HG03045 (cell line): Measurements from ENCODE around the gene GTPBP1.

Experiments
- ATAC-seq: cut with Tn5 transposase; IDR thresholded peaks from one replicate; pipeline ENCODE4 v1.9.1; 2021; ENCODE audit warnings: mild to moderate bottlenecking, moderate library complexity; ENCODE audit not compliant: unreplicated experiment

Gene GTPBP1

GRCh38 chr22:38700789-38701628, 4.7 kb upstream of the GTPBP1 start, which contains the start of gene JOSD1:
JOSD1 (minus strand) TSS chr22:38700943; CDS start chr22:38699987, 956 bp downstream.
- ATAC-seq, result peak; percentile 40

GRCh38 chr22:38704654-38705234, 1.0 kb upstream of the GTPBP1 start:
- no peak for ATAC-seq

- ATAC-seq, result peak; percentile 16
These were observed 557 bp downstream of the GTPBP1 start for GRCh38 chr22:38706101-38706900.

- no peak for ATAC-seq
These were observed 1.1 kb downstream of the GTPBP1 start for GRCh38 chr22:38706901-38707195.

- no peak for ATAC-seq
These were observed 1.6 kb downstream of the GTPBP1 start for GRCh38 chr22:38707346-38707745.

- no peak for ATAC-seq
These were observed 2.2 kb downstream of the GTPBP1 start for GRCh38 chr22:38707984-38708383.

GRCh38 chr22:38709306-38709705, 3.6 kb downstream of the GTPBP1 start:
- ATAC-seq, result no peak

GRCh38 chr22:38710351-38710750, 4.6 kb downstream of the GTPBP1 start:
- no peak for ATAC-seq

GRCh38 chr22:38710866-38711265, 5.1 kb downstream of the GTPBP1 start:
- no peak for ATAC-seq

- ATAC-seq, result no peak
These were observed 6.9 kb downstream of the GTPBP1 start for GRCh38 chr22:38712486-38713207.

GRCh38 chr22:38713921-38714320, 8.2 kb downstream of the GTPBP1 start:
- no peak for ATAC-seq

- no peak for ATAC-seq
These were observed 9.5 kb downstream of the GTPBP1 start for GRCh38 chr22:38715176-38715764.

- ATAC-seq, result no peak
These were observed 10.1 kb downstream of the GTPBP1 start for GRCh38 chr22:38715852-38716251.

GRCh38 chr22:38716271-38716670, 10.5 kb downstream of the GTPBP1 start:
- ATAC-seq, result no peak

- no peak for ATAC-seq
These were observed 11.1 kb downstream of the GTPBP1 start for GRCh38 chr22:38716826-38717225.

GRCh38 chr22:38717244-38717643, 11.5 kb downstream of the GTPBP1 start:
- ATAC-seq, result no peak

- no peak for ATAC-seq
These were observed 12.7 kb downstream of the GTPBP1 start for GRCh38 chr22:38718414-38718813.

- ATAC-seq, result no peak
These were observed 13.5 kb downstream of the GTPBP1 start for GRCh38 chr22:38719196-38719595.

GRCh38 chr22:38720350-38720749, 14.6 kb downstream of the GTPBP1 start:
- no peak for ATAC-seq

- no peak for ATAC-seq
These were observed 15.8 kb downstream of the GTPBP1 start for GRCh38 chr22:38721551-38721950.

- no peak for ATAC-seq
These were observed 18.4 kb downstream of the GTPBP1 start for GRCh38 chr22:38724176-38724575.
